Loucy (cell line): ENCODE data around the gene KLHL21.

Experiments
- CTCF ChIP-seq: fragments of 200-600 bp; sonication (generic); conservative IDR thresholded peaks from 2 replicates; pipeline ENCODE4 v1.5.1; 2014; ENCODE audit warnings: mild to moderate bottlenecking, antibody characterized with exemption, low read length
- EZH2phosphoT487 ChIP-seq: fragments of 200-600 bp; IDR thresholded peaks from 2 replicates; pipeline ENCODE4 v1.6.1; 2018; ENCODE audit warnings: antibody characterized with exemption, mild to moderate bottlenecking, moderate library complexity, borderline replicate concordance

DNA sequence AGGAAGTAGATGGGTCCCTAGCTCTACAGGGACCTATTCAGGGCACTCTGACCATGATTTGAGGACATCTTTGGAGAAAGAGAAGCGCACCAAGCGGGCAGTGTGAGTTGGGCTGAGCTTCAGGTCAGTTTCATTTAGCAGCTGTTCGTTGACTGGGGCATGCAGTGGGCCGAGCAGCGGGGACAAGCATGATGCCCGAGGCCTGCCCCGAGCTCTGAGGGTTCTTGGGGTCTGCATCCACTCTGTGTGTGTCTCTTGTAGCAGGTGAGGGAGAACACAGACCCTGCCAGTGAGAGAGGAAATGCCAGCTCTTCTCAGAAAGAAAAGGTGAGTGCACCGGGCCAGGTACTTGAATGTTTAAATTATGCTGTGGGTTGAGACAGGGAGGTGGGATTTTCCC lies 27.4 kb upstream of the KLHL21 start:
- TF ChIP-seq CTCF (no peak), EZH2phosphoT487 (no peak)
